Measurements from ENCODE around the gene BMPR1A. TPM values are rescaled to one million over a fixed set of nuclear protein-coding genes. Genes with fewer than 3 reads are reported as not detected.

The BMPR1A gene
- total RNA-seq, 2 experiments from 2014 or later = 0.47 to 1.1 TPM

- Histone ChIP-seq H4K20me1 (ENCODE audit: insufficient read depth, low read length) (no peaks in the 10 kb centered on the region), H3K4me3 (ENCODE audit: low read depth, low read length, poor library complexity, severe bottlenecking) (no peak overlapping the region), H2AFZ (ENCODE audit: low read length) (no peak overlapping the region), H3K4me1 (ENCODE audit: insufficient read depth, low read length, poor library complexity, severe bottlenecking) (no peaks in the 10 kb centered on the region), H3K79me2 (ENCODE audit: insufficient read depth, low read depth, low read length) (no peaks in the 10 kb centered on the region), H3K4me2 (ENCODE audit: low read length) (no peak overlapping the region), H3K9me3 (ENCODE audit: low read length) (no peaks in the 10 kb centered on the region), H3K36me3 (ENCODE audit: insufficient read depth, low read length) (no peaks in the 10 kb centered on the region), H3K9me2 (ENCODE audit: insufficient read depth, low read length) (no peaks in the 10 kb centered on the region), H3K27ac (ENCODE audit: low read depth, low read length, poor library complexity, severe bottlenecking) (no peak overlapping the region)
- BruUV-seq (replicated peaks) = no TSS peak
- ChIA-PET CTCF (ENCODE audit: unreplicated experiment) (no interaction called here), POLR2A (no interaction called here)
- no peak for DNase-seq (ENCODE audit: low spot score)
- intact Hi-C loops (cut with micrococcal nuclease; ENCODE audit: unreplicated experiment) = no loop called here
- TF ChIP-seq EZH2phosphoT487 (IDR thresholded peaks at IDR 0.05; ENCODE audit: borderline replicate concordance, low read depth, low read length) (no peak), CTCF (conservative IDR thresholded peaks at IDR 0.05; ENCODE audit: low read length) (no peak)
Observed at GRCh38 chr10:86765548-86765947, 9.1 kb downstream of the BMPR1A start.

GRCh38 chr10:86768412-86769062 is 12.1 kb downstream of the BMPR1A start:
- Histone ChIP-seq H4K20me1 (ENCODE audit: insufficient read depth, low read length) (no peaks in the 10 kb centered on the region), H3K36me3 (ENCODE audit: insufficient read depth, low read length) (no peaks in the 10 kb centered on the region), H3K27ac (ENCODE audit: low read depth, low read length, poor library complexity, severe bottlenecking) (no peak overlapping the region), H2AFZ (ENCODE audit: low read length) (no peak overlapping the region), H3K9me2 (ENCODE audit: insufficient read depth, low read length) (no peaks in the 10 kb centered on the region), H3K9me3 (ENCODE audit: low read length) (no peaks in the 10 kb centered on the region), H3K79me2 (ENCODE audit: insufficient read depth, low read depth, low read length) (no peaks in the 10 kb centered on the region), H3K4me2 (ENCODE audit: low read length) (no peak overlapping the region), H3K4me1 (ENCODE audit: insufficient read depth, low read length, poor library complexity, severe bottlenecking) (no peaks in the 10 kb centered on the region), H3K4me3 (ENCODE audit: low read depth, low read length, poor library complexity, severe bottlenecking) (no peak overlapping the region)
- TF ChIP-seq EZH2phosphoT487 (IDR thresholded peaks at IDR 0.05; ENCODE audit: borderline replicate concordance, low read depth, low read length) (no peak), CTCF (conservative IDR thresholded peaks at IDR 0.05; ENCODE audit: low read length) (no peak)
- BruUV-seq (replicated peaks) = no TSS peak
- ChIA-PET CTCF (ENCODE audit: unreplicated experiment) (no interaction called here), POLR2A (interaction anchor here (0.7 to 0.8 kb wide), 3 partner anchors 10 to 215 kb away, joined by 3 read pairs; no protein-coding TSS in a partner anchor)
- no peak for DNase-seq (ENCODE audit: low spot score)
- intact Hi-C loops (cut with micrococcal nuclease; ENCODE audit: unreplicated experiment) = no loop called here

- DNase-seq (ENCODE audit: low spot score) = no peak
- BruUV-seq (replicated peaks) = no TSS peak
- Histone ChIP-seq H3K4me3 (ENCODE audit: low read depth, low read length, poor library complexity, severe bottlenecking) (no peak overlapping the region), H3K27ac (ENCODE audit: low read depth, low read length, poor library complexity, severe bottlenecking) (no peak overlapping the region), H4K20me1 (ENCODE audit: insufficient read depth, low read length) (no peaks in the 10 kb centered on the region), H2AFZ (ENCODE audit: low read length) (no peak overlapping the region), H3K9me3 (ENCODE audit: low read length) (no peaks in the 10 kb centered on the region), H3K9me2 (ENCODE audit: insufficient read depth, low read length) (no peaks in the 10 kb centered on the region), H3K4me1 (ENCODE audit: insufficient read depth, low read length, poor library complexity, severe bottlenecking) (no peaks in the 10 kb centered on the region), H3K4me2 (ENCODE audit: low read length) (no peak overlapping the region), H3K79me2 (ENCODE audit: insufficient read depth, low read depth, low read length) (no peaks in the 10 kb centered on the region), H3K36me3 (ENCODE audit: insufficient read depth, low read length) (no peaks in the 10 kb centered on the region)
- TF ChIP-seq CTCF (conservative IDR thresholded peaks at IDR 0.05; ENCODE audit: low read length) (no peak), EZH2phosphoT487 (IDR thresholded peaks at IDR 0.05; ENCODE audit: borderline replicate concordance, low read depth, low read length) (no peak)
- intact Hi-C loops (cut with micrococcal nuclease; ENCODE audit: unreplicated experiment) = no loop called here
- CTCF ChIA-PET (ENCODE audit: unreplicated experiment) = no interaction called here
- POLR2A ChIA-PET = interaction anchor here (0.6 kb wide), 1 partner anchor 29 kb away, joined by 4 read pairs; no protein-coding TSS in a partner anchor
Observed at GRCh38 chr10:86769991-86770390, 13.6 kb downstream of the BMPR1A start.

Measured in OCI-LY7 (cell line).